Measurements from ENCODE around the gene NRXN2. TPM values are rescaled to one million over a fixed set of nuclear protein-coding genes. Genes with fewer than 3 reads are reported as not detected.

Gene NRXN2
- total and polyA plus RNA-seq, 2 of the 13 experiments (the other 11 are each of a cell fraction or from before 2014, with no cell fraction given), result not detected

- TF ChIP-seq MLXIP (CRISPR knock-in tag; IDR thresholded peaks at IDR 0.05; ENCODE audit: borderline replicate concordance) (no peak), MXI1 (IDR thresholded peaks at IDR 0.05; ENCODE audit: borderline replicate concordance, low read depth, low read length) (no peak)
These were observed 25.1 kb upstream of the NRXN2 start (continued) for GRCh38 chr11:64747961-64748665.

DNA sequence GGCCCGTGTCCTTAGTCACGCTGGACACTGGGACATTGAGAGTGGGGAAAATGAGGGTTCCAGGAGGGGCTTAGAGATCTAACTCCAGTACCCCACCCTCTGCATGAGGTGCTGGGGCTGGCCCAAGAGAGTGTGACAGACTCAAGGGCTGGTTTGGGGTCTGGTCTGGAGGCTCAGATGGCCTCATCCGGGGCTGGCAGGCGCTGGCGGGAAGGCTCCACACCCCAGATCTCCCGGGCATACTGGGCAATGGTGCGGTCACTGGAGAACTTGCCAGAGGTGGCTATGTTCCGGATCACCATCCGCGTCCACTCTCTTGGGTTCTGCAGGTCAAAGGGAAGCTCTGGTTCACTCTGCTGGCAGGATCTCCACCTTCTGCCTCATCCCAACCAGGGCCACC is 23.5 kb upstream of the NRXN2 start:
- ATAC-seq (no peak), DNase-seq (ENCODE audit: low spot score) (no peak), FAIRE-seq (no peak)
- no peaks in the 10 kb centered on the region for H3K36me3 ChIP-seq (replicated peaks in 1 of 2; ENCODE audit: control insufficient read depth in 1 of 2, insufficient read depth in 2 of 2, low read length in 2 of 2)
- no peak overlapping the region for H3K4me2 ChIP-seq (ENCODE audit: low read depth, low read length)
- H2AFZ ChIP-seq (ENCODE audit: low read length), result no peak overlapping the region
- no peaks in the 10 kb centered on the region for H3K9me3 ChIP-seq (ENCODE audit: low read length)
- BruUV-seq (replicated peaks), result no TSS peak
- intact Hi-C loops (cut with micrococcal nuclease; ENCODE audit: unreplicated experiment) (no loop called here), in situ Hi-C loops (cut with HindIII; ENCODE audit: extremely low pct_ligation_motif_present, low pct_unique_long_range_greater_than_20kb) (no loop called here)
- ChIA-PET POLR2A (interaction anchor here (1.3 to 1.5 kb wide), 2 partner anchors 12 to 32 kb away, joined by 3 to 5 read pairs; partner anchors contain the start of gene SF1), CTCF (ENCODE audit: low intra/inter-chr PET ratio, low total read pairs) (no interaction called here)
- H3K79me2 ChIP-seq (ENCODE audit: insufficient read depth, low read length), result no peaks in the 10 kb centered on the region
- H3K4me1 ChIP-seq (ENCODE audit: insufficient read depth, low read length), result peaks cover 36% of the 10 kb centered on the region
- 74% methylated on average over 2 of the region's 10 CpGs for WGBS (ENCODE audit: low lambda C conversion rate)
- no peaks in the 10 kb centered on the region for H4K20me1 ChIP-seq (ENCODE audit: insufficient read depth, low read length)
- H3K27ac ChIP-seq (ENCODE audit: extremely low read length, insufficient read depth, low read length), result no peak overlapping the region
- H3K27me3 ChIP-seq (ENCODE audit: control insufficient read depth in 1 of 2, insufficient read depth in 2 of 2, low read length in 2 of 2), result peaks cover 11 to 54% of the 10 kb centered on the region in 2 experiments
- H3K4me3 ChIP-seq (replicated peaks in 1 of 3; ENCODE audit: insufficient read depth in 1 of 3, low read depth in 2 of 3, low read length in 3 of 3), result no peak overlapping the region
- H3K9ac ChIP-seq (ENCODE audit: insufficient read depth, low read depth, low read length), result no peak overlapping the region
- TF ChIP-seq, protein P1, sequence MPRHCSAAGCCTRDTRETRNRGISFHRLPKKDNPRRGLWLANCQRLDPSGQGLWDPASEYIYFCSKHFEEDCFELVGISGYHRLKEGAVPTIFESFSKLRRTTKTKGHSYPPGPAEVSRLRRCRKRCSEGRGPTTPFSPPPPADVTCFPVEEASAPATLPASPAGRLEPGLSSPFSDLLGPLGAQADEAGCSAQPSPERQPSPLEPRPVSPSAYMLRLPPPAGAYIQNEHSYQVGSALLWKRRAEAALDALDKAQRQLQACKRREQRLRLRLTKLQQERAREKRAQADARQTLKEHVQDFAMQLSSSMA (CRISPR knock-in tag; IDR thresholded peaks at IDR 0.05), result no peak
- TF ChIP-seq BRCA1 (CRISPR knock-in tag; IDR thresholded peaks at IDR 0.05) (no peak), SMC3 (IDR thresholded peaks at IDR 0.05; ENCODE audit: low read length) (no peak), ZNF775 (CRISPR knock-in tag; IDR thresholded peaks at IDR 0.05; ENCODE audit: borderline replicate concordance) (no peak), CEBPB (IDR thresholded peaks at IDR 0.05; ENCODE audit: borderline replicate concordance, low read depth, low read length) (no peak), KDM4B (CRISPR knock-in tag; IDR thresholded peaks at IDR 0.05) (no peak), ZNF670 (CRISPR knock-in tag; IDR thresholded peaks at IDR 0.05; ENCODE audit: borderline replicate concordance) (no peak), ZNF781 (CRISPR knock-in tag; IDR thresholded peaks at IDR 0.05; ENCODE audit: borderline replicate concordance, not compliant biosample characterization) (no peak)
